H4 (cell line): ENCODE measurements around the gene STOML1. TPM values are rescaled to one million over a fixed set of nuclear protein-coding genes. Genes with fewer than 3 reads are reported as not detected.

Source experiments
- DNase-seq: peaks from one replicate; pipeline ENCODE4 v3.0.0-alpha.2; 2015; ENCODE audit warnings: low spot score
- total RNA-seq: library from RNA; depleted of rRNA; stranded (reverse); fragments of >200 nt; shearing (Covaris generic); gene quantifications from 2 replicates; pipeline ENCODE4 v1.2.3, GENCODE V29; 2014; rRNA removed

The STOML1 gene
- total RNA-seq, 1 experiment from 2014 or later = 6.7 TPM

GRCh38 chr15:73932381-73933191 lies 59.5 kb downstream of the STOML1 start:
- DNase-seq = no peak

GRCh38 chr15:73931441-73931840 lies 60.7 kb downstream of the STOML1 start:
- DNase-seq = no peak

- no peak for DNase-seq
Measured at GRCh38 chr15:73930790-73931281, 61.3 kb downstream of the STOML1 start.

- DNase-seq = no peak
Measured at GRCh38 chr15:73930371-73930770, 61.7 kb downstream of the STOML1 start.

GRCh38 chr15:73928971-73929627 lies 63.0 kb downstream of the STOML1 start:
- no peak for DNase-seq

Other genes with a start within 250 kb of the STOML1 start
- gene INSYN1, start 238.9 kb downstream of the STOML1 start, total RNA-seq = 0.35 and 0.72 TPM in 2 replicates
- gene TBC1D21, start 118.7 kb downstream of the STOML1 start, total RNA-seq = not detected in 2 replicates
- 53.2 and 104 TPM in 2 replicates for gene LOXL1, start 65.8 kb downstream of the STOML1 start, total RNA-seq
- gene PML, start 2.4 kb upstream of the STOML1 start, total RNA-seq = 19.0 and 20.0 TPM in 2 replicates
- not detected in 2 replicates for gene GOLGA6A, start 90.3 kb upstream of the STOML1 start, total RNA-seq
- gene ISLR2, start 138.3 kb upstream of the STOML1 start, total RNA-seq = not detected in 2 replicates
- gene ISLR, start 181.4 kb upstream of the STOML1 start, total RNA-seq = 0.06 TPM in 1 of 2 replicates, not detected in the other
- gene STRA6, start 210.5 kb upstream of the STOML1 start, total RNA-seq = 12.9 and 16.8 TPM in 2 replicates
- 2.0 and 2.8 TPM in 2 replicates for gene CCDC33, start 244.0 kb upstream of the STOML1 start, total RNA-seq